Measurements from ENCODE around the gene CCDC81. TPM values are rescaled to one million over a fixed set of nuclear protein-coding genes. Genes with fewer than 3 reads are reported as not detected.

Gene CCDC81
- polyA plus RNA-seq, 1 donor (not counting 4 experiments of a cell fraction or from before 2014, with no cell fraction given), result 0.42 TPM

DNA sequence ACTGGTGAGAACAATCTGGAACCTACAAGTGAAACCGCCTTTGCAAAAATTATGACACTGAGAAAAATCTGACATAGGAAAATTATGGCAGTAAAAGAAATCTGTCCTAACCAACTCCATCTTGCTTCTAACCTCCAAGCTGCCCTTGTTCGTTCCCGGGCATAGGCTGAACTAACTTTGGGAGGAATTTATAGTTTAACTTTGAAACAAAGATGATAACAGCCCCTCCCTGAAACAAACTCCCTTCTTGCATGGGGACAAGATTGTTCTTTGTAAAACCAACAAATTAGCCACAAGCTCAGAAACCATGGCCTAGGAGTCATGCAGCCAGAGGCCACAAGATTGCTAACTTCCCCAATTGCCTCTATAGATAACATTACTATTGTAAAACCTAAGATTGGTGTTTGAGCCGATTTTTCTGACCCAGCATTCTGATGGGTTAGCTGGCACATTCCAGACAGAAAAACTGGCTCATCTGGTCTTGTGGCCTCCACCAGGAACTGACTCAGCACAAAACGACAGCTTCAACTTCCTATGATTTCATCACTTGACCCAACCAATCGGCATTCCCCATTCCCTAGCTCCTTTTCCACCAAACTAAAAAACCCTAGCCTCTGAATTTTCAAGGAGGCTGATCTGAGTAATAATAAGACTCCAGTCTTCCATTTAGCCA is 3.6 kb upstream of the CCDC81 start:
- H3K4me1 ChIP-seq (ENCODE audit: control insufficient read depth, extremely low read depth, insufficient read depth, low read length), result peaks cover 18% of the 10 kb centered on the region
- H3K9ac ChIP-seq (ENCODE audit: control insufficient read depth, extremely low read depth, insufficient read depth, low read length), result no peak overlapping the region
- dilution Hi-C loops (cut with MboI; ENCODE audit: extremely low pct_ligation_motif_present, low sequenced_read_pairs), result no loop called here
- FAIRE-seq (peak; percentile 79), DNase-seq (ENCODE audit: low read depth, low spot score) (peak; percentile 38)
- no peak overlapping the region for H3K27ac ChIP-seq (ENCODE audit: control insufficient read depth, insufficient read depth, low read length)
- no peaks in the 10 kb centered on the region for H3K79me2 ChIP-seq (ENCODE audit: control insufficient read depth, insufficient read depth, low read length)
- peaks cover 4% of the 10 kb centered on the region for H3K9me3 ChIP-seq (ENCODE audit: control insufficient read depth, low read depth, low read length)
- H3K4me2 ChIP-seq (ENCODE audit: control insufficient read depth, extremely low read depth, insufficient read depth, low read depth, low read length), result no peak overlapping the region
- H3K9me1 ChIP-seq (ENCODE audit: control insufficient read depth, extremely low read depth, insufficient read depth, low read length), result no peaks in the 10 kb centered on the region
- TF ChIP-seq EZH2 (IDR thresholded peaks at IDR 0.05; ENCODE audit: low read length), result no peak
- TF ChIP-seq, protein P1, sequence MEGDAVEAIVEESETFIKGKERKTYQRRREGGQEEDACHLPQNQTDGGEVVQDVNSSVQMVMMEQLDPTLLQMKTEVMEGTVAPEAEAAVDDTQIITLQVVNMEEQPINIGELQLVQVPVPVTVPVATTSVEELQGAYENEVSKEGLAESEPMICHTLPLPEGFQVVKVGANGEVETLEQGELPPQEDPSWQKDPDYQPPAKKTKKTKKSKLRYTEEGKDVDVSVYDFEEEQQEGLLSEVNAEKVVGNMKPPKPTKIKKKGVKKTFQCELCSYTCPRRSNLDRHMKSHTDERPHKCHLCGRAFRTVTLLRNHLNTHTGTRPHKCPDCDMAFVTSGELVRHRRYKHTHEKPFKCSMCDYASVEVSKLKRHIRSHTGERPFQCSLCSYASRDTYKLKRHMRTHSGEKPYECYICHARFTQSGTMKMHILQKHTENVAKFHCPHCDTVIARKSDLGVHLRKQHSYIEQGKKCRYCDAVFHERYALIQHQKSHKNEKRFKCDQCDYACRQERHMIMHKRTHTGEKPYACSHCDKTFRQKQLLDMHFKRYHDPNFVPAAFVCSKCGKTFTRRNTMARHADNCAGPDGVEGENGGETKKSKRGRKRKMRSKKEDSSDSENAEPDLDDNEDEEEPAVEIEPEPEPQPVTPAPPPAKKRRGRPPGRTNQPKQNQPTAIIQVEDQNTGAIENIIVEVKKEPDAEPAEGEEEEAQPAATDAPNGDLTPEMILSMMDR (optimal IDR thresholded peaks at IDR 0.05 in 1 of 3, IDR thresholded peaks at IDR 0.05 in 1 of 3, conservative IDR thresholded peaks at IDR 0.05 in 1 of 3; ENCODE audit: extremely low read depth in 1 of 3, insufficient read depth in 2 of 3, low read length in 3 of 3), result no peak
- no peak overlapping the region for H3K4me3 ChIP-seq (ENCODE audit: control insufficient read depth in 2 of 3, extremely low read depth in 1 of 3, insufficient read depth in 2 of 3, low read depth in 1 of 3, low read length in 3 of 3)
- H3K27me3 ChIP-seq (ENCODE audit: control insufficient read depth, extremely low read depth, insufficient read depth, low read length), result no peaks in the 10 kb centered on the region
- no peaks in the 10 kb centered on the region for H3K36me3 ChIP-seq (ENCODE audit: control insufficient read depth in 2 of 2, extremely low read depth in 1 of 2, insufficient read depth in 2 of 2, low read length in 2 of 2)
- H2AFZ ChIP-seq (ENCODE audit: control insufficient read depth, low read length), result peak overlapping the region; percentile 27
- no peaks in the 10 kb centered on the region for H4K20me1 ChIP-seq (ENCODE audit: control insufficient read depth, extremely low read depth, insufficient read depth, low read length)

DNA sequence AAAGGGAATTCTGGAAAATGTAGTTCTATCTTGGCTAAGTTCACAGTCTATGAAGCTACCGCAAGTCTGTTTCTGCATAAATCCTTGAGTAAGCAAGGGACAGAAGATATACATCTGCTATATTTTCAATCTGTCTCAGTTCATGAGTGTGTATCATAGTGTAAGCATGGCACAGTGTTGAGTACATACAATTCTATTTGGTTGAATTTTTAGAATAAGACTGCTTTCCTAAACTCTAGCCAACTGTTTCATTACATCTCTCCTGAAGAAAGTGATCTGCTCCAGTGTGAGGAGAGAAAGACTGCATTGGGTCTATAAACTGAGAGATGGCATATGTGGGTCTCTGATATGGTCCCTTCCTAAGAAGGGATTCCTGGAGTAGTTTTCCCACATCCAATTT is 2.6 kb upstream of the CCDC81 start:
- H3K27me3 ChIP-seq (ENCODE audit: control insufficient read depth, extremely low read depth, insufficient read depth, low read length), result no peaks in the 10 kb centered on the region
- no peak overlapping the region for H2AFZ ChIP-seq (ENCODE audit: control insufficient read depth, low read length)
- TF ChIP-seq, protein P1 (optimal IDR thresholded peaks at IDR 0.05 in 1 of 3, IDR thresholded peaks at IDR 0.05 in 1 of 3, conservative IDR thresholded peaks at IDR 0.05 in 1 of 3; ENCODE audit: extremely low read depth in 1 of 3, insufficient read depth in 2 of 3, low read length in 3 of 3), result no peak
- no peak for TF ChIP-seq EZH2 (IDR thresholded peaks at IDR 0.05; ENCODE audit: low read length)
- dilution Hi-C loops (cut with MboI; ENCODE audit: extremely low pct_ligation_motif_present, low sequenced_read_pairs), result no loop called here
- no peak overlapping the region for H3K27ac ChIP-seq (ENCODE audit: control insufficient read depth, insufficient read depth, low read length)
- peaks cover 18% of the 10 kb centered on the region for H3K4me1 ChIP-seq (ENCODE audit: control insufficient read depth, extremely low read depth, insufficient read depth, low read length)
- H3K4me3 ChIP-seq (ENCODE audit: control insufficient read depth in 2 of 3, extremely low read depth in 1 of 3, insufficient read depth in 2 of 3, low read depth in 1 of 3, low read length in 3 of 3), result no peak overlapping the region
- H3K9ac ChIP-seq (ENCODE audit: control insufficient read depth, extremely low read depth, insufficient read depth, low read length), result no peak overlapping the region
- no peaks in the 10 kb centered on the region for H3K79me2 ChIP-seq (ENCODE audit: control insufficient read depth, insufficient read depth, low read length)
- no peaks in the 10 kb centered on the region for H3K36me3 ChIP-seq (ENCODE audit: control insufficient read depth in 2 of 2, extremely low read depth in 1 of 2, insufficient read depth in 2 of 2, low read length in 2 of 2)
- peak overlapping the region; percentile 23 for H3K4me2 ChIP-seq (ENCODE audit: control insufficient read depth, extremely low read depth, insufficient read depth, low read depth, low read length)
- DNase-seq (ENCODE audit: low read depth, low spot score) (no peak), FAIRE-seq (peak; percentile 9)
- no peaks in the 10 kb centered on the region for H4K20me1 ChIP-seq (ENCODE audit: control insufficient read depth, extremely low read depth, insufficient read depth, low read length)
- H3K9me3 ChIP-seq (ENCODE audit: control insufficient read depth, low read depth, low read length), result peaks cover 4% of the 10 kb centered on the region
- H3K9me1 ChIP-seq (ENCODE audit: control insufficient read depth, extremely low read depth, insufficient read depth, low read length), result no peaks in the 10 kb centered on the region
